Fibroblast of lung (primary cell): ENCODE data around the gene DUSP15.

Experiments
- CTCF ChIP-seq, 2 donors: IDR thresholded peaks in 1 of 2; conservative IDR thresholded peaks in 1 of 2; 1 replicate in 1 of 2; 2 replicates in 1 of 2; pipeline ENCODE4 v1.5.1; 2011 to 2012; ENCODE audit warnings: low read length in 2 of 2, control low read depth in 1 of 2, inconsistent platforms in 1 of 2, low read depth in 1 of 2, mild to moderate bottlenecking in 1 of 2
- EZH2 ChIP-seq: IDR thresholded peaks from 2 replicates; pipeline ENCODE4 v1.5.1; 2012; ENCODE audit warnings: low read length, control low read depth, mild to moderate bottlenecking; ENCODE audit errors: missing control alignments

- TF ChIP-seq CTCF (conservative IDR thresholded peaks at IDR 0.05 in 1 of 2, IDR thresholded peaks at IDR 0.05 in 1 of 2; ENCODE audit: low read depth in 1 of 2, low read length in 2 of 2) (no peak), EZH2 (no peak)
Observed at GRCh38 chr20:31841928-31842327, 28.4 kb downstream of the DUSP15 start.
